Nephron (organoid): ENCODE measurements around the gene TRIM15.

Experiments
- H3K27ac Mint-ChIP-seq, 3 experiments: 2 replicates each; pipeline ENCODE4 v1.8.0; 2020; ENCODE audit warnings: mixed read lengths in 3 of 3, mild to moderate bottlenecking in 2 of 3, moderate library complexity in 1 of 3
- H3K27me3 Mint-ChIP-seq: 2 replicates; pipeline ENCODE4 v1.8.0; 2021; ENCODE audit warnings: low read depth, mild to moderate bottlenecking, moderate library complexity, mixed read lengths
- H3K36me3 Mint-ChIP-seq: 2 replicates; pipeline ENCODE4 v1.8.0; 2020; ENCODE audit warnings: low read depth, mixed read lengths
- H3K4me1 Mint-ChIP-seq: 2 replicates; pipeline ENCODE4 v1.8.0; 2020; ENCODE audit warnings: mixed read lengths
- H3K4me3 Mint-ChIP-seq, 3 experiments: 2 replicates each; pipeline ENCODE4 v1.8.0; 2020; ENCODE audit warnings: mild to moderate bottlenecking in 3 of 3, mixed read lengths in 3 of 3, moderate library complexity in 2 of 3
- H3K9me3 Mint-ChIP-seq: 2 replicates; pipeline ENCODE4 v1.8.0; 2020; ENCODE audit warnings: mixed read lengths
- TF ChIP-seq, protein P1 (sequence below), 3 experiments: fragments of 200-600 bp; sonication (generic); IDR thresholded peaks; one replicate each; pipeline ENCODE4 v1.5.0; 2021; ENCODE audit warnings: antibody characterized with exemption in 3 of 3; ENCODE audit not compliant: unreplicated experiment in 3 of 3

Gene TRIM15

DNA sequence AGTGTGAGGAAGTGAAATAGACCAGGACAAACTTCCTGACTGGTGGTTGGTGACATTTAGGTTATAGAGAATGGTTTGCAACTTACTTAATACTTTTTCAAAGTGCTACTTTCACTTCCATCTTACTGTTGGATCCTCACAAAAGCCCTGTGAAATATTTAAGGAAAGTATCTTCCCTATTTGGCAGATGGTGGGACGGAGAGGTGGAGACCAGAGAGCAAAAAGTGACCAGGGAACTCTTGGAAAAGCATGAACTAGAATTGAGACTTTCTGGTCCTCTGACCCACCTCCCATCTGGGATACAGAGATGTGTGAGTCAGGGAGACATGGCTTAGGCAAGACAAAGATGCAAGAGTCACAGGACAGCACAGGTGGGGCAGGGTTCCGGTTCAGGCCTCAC lies 5.3 kb upstream of the TRIM15 start:
- Mint-ChIP-seq H3K4me3 (no peak overlapping the region), H3K4me1 (peaks cover 16% of the 10 kb centered on the region), H3K27ac (no peak overlapping the region), H3K9me3 (no peaks in the 10 kb centered on the region), H3K27me3 (peaks cover 21% of the 10 kb centered on the region), H3K36me3 (no peaks in the 10 kb centered on the region)
- TF ChIP-seq, protein P1, sequence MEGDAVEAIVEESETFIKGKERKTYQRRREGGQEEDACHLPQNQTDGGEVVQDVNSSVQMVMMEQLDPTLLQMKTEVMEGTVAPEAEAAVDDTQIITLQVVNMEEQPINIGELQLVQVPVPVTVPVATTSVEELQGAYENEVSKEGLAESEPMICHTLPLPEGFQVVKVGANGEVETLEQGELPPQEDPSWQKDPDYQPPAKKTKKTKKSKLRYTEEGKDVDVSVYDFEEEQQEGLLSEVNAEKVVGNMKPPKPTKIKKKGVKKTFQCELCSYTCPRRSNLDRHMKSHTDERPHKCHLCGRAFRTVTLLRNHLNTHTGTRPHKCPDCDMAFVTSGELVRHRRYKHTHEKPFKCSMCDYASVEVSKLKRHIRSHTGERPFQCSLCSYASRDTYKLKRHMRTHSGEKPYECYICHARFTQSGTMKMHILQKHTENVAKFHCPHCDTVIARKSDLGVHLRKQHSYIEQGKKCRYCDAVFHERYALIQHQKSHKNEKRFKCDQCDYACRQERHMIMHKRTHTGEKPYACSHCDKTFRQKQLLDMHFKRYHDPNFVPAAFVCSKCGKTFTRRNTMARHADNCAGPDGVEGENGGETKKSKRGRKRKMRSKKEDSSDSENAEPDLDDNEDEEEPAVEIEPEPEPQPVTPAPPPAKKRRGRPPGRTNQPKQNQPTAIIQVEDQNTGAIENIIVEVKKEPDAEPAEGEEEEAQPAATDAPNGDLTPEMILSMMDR (IDR thresholded peaks at IDR 0.05; ENCODE audit: unreplicated experiment in 3 of 3), result no peak

DNA sequence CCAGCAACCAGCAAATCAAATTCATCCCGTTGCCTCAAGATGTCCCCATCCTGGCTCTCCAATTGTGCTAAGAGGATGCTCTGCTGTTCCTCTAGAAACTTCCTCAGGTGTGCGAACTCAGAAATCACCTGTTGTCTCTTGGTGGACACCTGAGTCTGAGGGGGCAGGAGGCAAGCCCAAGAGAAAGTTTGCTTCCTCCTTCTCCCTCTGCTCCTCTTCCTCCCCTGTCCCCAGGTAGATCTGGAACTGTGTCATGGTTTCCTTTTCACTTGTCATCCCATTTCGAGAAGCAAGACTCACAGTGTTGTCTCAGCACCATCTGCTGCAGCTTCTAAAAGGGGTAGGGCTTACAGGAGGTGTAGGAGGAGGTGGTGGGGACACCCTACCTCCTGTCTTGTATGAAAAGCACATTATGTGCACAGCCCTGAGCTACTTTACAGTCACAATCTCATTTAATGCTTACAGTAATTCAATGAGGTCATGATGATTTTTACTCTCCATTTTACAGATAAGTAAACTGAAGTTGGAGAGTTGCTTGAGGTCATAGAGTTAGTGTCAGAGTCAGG lies 4.8 kb upstream of the TRIM15 start:
- Mint-ChIP-seq H3K9me3 (no peaks in the 10 kb centered on the region), H3K4me3 (no peak overlapping the region), H3K36me3 (no peaks in the 10 kb centered on the region), H3K27ac (no peak overlapping the region), H3K27me3 (peaks cover 17% of the 10 kb centered on the region), H3K4me1 (peaks cover 16% of the 10 kb centered on the region)
- TF ChIP-seq, protein P1 (IDR thresholded peaks at IDR 0.05; ENCODE audit: unreplicated experiment in 3 of 3), result no peak

DNA sequence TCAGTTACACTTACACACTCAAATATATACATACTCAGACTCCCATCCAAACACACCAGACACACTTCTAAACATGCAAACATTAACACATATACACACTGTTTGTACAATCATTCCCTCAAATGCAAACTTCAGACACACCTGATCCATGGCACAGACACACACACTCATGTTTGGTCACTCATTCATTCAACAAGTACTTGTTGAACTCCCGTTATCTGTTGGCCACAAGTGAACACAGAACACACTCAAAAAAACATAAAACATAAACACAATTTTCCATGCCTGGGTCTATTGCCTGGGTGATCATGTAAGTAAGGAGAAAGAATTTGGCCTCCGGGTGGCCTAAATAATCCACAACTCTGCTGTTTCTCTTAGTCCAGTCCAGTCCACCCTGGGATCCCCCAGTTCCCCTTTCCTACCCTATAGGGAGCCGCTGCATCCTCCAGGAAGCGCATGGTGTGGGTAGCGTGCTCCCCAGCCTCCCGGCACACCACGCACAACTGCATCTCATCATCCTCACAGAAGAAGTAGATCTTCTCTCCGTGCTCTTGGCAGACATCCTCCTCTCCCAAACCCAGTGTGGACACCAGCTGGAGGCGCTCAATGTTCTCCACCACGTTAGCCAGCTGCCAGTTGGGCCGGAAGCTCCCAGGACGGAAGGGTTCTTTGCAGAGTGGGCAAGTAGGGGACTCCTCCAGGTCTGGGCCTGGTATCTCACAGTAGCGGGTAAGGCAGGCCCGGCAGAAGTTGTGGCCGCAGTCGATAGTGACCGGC lies 3.1 kb upstream of the TRIM15 start:
- Mint-ChIP-seq H3K27me3 (peaks cover 24% of the 10 kb centered on the region), H3K4me3 (no peak overlapping the region), H3K27ac (no peak overlapping the region), H3K36me3 (no peaks in the 10 kb centered on the region), H3K9me3 (no peaks in the 10 kb centered on the region), H3K4me1 (peaks cover 9% of the 10 kb centered on the region)
- TF ChIP-seq, protein P1 (IDR thresholded peaks at IDR 0.05; ENCODE audit: unreplicated experiment in 3 of 3), result no peak

DNA sequence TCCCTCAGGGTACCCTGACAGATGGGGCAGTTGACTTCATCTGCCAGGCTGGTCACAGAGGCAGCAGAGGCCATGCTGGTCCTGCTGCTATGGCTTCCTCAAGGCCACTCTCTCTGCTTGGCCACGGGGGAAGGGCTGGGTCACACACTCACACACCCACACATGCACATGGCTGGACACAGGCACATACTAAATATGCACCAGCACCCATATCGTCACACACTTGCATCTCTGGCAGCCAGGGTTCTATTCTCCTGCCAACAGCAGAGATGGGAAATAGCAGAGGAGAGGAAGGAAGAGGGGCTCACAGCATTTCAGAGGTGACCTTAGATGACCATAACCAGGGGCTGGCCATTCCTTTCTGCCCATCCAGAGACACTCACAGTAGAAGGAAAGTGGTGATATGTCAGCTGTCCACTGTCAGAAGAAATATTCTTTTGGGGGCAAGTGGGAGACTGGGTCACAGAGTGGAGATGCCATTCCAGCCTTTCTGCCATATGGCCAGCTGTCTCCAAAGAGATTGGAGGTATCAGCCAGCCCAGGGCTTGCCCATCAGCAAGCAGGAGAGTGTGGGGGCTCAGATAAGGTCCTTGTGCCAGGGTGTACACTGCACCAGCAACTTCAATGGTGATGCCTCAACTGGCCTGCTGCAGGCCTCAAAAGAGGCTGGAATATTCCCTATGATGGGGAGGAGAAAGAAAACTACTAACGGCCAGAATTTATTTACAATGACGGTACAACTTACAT lies 2.4 kb upstream of the TRIM15 start, which contains the start of gene TRIM10:
Gene TRIM10, minus strand, starts transcription at position 427 of the 747 bp plus-strand sequence. Its CDS starts 353 bp downstream, at position 74.
- TF ChIP-seq, protein P1 (IDR thresholded peaks at IDR 0.05; ENCODE audit: unreplicated experiment in 3 of 3), result no peak
- no peaks in the 10 kb centered on the region for H3K9me3 Mint-ChIP-seq

DNA sequence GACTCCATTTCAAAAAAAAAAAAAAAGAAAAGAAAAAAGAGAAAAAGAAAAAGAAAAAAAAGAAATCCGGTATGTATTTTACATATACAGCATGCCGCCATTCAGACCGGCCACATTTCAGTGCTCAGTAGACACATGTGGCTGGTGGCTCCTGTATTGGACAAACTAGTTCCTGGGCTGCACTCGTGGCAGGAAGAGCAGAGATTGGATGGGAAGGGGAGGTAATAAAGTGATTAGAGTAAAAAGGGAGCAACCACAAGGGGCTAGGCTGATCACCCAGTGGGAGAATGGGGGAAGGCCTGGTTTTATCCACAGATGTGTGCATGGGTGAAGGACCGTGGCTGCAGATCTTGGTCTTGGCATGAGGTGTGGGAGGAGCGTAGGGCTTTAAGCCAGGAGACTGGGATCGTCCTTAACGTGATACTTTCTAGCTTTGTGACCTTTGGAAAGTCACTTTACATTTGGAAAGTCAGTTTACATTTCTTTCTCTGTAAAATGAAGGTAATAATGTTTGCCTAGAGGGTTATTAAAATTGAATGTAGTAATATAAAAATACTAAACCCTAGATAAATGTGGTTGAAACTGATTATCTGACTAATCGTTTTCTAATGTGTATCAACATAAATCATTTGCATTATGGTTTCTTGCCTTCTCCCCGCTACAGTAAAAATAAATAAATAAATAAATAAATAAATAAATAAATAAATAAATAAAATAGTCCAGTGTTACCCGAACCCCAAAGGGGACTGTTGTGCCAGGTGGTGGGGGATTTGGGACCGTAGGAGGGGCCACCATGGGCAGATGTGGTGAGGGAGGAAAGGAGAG lies 869 bp upstream of the TRIM15 start:
- H3K36me3 Mint-ChIP-seq, result no peaks in the 10 kb centered on the region
- H3K27me3 Mint-ChIP-seq, result peaks cover 39% of the 10 kb centered on the region
- no peaks in the 10 kb centered on the region for H3K9me3 Mint-ChIP-seq
- no peaks in the 10 kb centered on the region for H3K4me1 Mint-ChIP-seq
- no peak overlapping the region for H3K4me3 Mint-ChIP-seq
- H3K27ac Mint-ChIP-seq, result no peak overlapping the region
- TF ChIP-seq, protein P1 (IDR thresholded peaks at IDR 0.05; ENCODE audit: unreplicated experiment in 3 of 3), result no peak

More for the DNA sequence above, 2.4 kb upstream of the TRIM15 start, which contains the start of gene TRIM10:
- peaks cover 31% of the 10 kb centered on the region for H3K27me3 Mint-ChIP-seq
- H3K4me3 Mint-ChIP-seq, result no peak within 1 kb of the TSS
- H3K4me1 Mint-ChIP-seq, result peaks cover 5% of the 10 kb centered on the region
- no peak within 1 kb of the TSS for H3K27ac Mint-ChIP-seq
- H3K36me3 Mint-ChIP-seq, result no peaks in the 10 kb centered on the region
